GM18498 (cell line): ENCODE measurements around the gene RPL13A.
A peak's percentile ranks its signal among the peaks of the same experiment; 100 is the strongest.
"Not testable (repeated sequence)": the region's sequence is repeated elsewhere in the genome, so short reads cannot be mapped to it uniquely, and the experiment has no call there.

Experiments
- ATAC-seq: cut with Tn5 transposase; IDR thresholded peaks from one replicate; pipeline ENCODE4 v1.9.1; 2021; ENCODE audit warnings: mild to moderate bottlenecking, moderate library complexity; ENCODE audit not compliant: unreplicated experiment

Gene RPL13A

DNA sequence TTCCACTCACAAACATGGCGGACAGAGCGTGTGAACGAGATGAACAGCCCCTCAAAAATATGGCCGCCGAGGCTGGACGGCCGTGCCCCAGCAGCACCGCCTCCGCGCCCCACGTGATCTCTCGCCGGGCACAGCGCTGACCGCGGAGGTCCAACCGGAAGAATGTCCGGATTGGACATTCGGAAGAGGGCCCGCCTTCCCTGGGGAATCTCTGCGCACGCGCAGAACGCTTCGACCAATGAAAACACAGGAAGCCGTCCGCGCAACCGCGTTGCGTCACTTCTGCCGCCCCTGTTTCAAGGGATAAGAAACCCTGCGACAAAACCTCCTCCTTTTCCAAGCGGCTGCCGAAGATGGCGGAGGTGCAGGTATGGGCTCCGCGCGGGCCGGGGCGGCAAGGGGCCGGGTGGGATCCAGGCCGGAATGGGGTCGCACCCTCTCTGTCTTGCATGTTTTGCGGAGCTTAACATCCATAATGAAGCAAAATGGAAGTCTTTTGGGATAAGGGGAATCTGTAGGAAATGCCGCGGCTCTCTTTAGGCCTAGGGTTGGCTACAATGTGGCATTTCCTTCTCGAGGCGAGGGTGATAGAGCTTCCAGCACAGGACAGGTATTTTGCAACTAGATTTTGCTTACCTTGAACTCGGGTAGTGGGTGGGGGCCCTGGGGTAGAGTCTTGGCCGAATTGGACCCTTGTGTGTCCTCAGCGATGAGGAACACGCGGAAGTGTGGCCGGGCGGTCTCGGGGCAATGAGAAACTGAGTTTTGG, at the start of gene RPL13A:
Gene RPL13A, plus strand, starts transcription at position 332 of the 769 bp plus-strand sequence. Its CDS starts 22 bp downstream, at position 354.
- peak; percentile 85 for ATAC-seq

DNA sequence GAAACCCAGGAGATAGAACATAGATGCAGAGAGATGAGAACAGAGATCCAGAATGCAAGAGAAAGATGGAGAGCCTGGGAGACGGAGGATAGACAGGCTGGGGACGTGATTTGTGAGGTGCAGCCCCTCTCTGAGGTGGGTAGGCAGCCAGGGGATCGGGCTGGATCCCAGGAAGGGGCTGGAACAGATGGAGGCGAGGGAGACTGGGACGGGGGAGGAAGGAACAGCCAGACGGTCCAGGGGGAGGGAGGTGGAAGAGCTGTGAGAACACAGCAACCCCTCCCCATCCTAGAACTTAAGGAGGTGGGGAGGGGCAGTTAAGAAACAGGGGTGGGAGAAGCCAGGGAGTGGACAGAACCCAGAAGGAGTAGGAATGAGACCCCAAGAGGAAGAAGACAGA, 49.1 kb upstream of the RPL13A start:
- no peak for ATAC-seq

DNA sequence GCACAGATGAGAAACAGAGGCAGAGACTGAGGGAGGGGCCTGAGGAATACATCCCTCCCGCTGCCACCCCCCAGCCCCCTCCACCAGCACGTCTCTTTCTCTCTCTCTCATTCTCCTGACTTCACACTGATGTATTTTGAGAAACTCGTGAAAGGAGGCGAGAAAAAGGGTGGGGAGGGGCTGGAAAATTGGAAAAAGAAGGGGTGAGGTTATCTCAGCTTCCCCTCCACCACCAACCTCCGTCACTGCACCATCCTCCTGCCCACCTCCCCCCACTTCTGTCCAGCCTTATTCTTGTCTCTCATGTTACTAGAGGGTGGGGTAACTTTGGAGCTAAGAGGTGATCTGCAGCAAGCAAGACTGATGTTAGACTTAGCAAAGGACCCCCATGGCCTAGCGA, 47.6 kb upstream of the RPL13A start:
- no peak for ATAC-seq

DNA sequence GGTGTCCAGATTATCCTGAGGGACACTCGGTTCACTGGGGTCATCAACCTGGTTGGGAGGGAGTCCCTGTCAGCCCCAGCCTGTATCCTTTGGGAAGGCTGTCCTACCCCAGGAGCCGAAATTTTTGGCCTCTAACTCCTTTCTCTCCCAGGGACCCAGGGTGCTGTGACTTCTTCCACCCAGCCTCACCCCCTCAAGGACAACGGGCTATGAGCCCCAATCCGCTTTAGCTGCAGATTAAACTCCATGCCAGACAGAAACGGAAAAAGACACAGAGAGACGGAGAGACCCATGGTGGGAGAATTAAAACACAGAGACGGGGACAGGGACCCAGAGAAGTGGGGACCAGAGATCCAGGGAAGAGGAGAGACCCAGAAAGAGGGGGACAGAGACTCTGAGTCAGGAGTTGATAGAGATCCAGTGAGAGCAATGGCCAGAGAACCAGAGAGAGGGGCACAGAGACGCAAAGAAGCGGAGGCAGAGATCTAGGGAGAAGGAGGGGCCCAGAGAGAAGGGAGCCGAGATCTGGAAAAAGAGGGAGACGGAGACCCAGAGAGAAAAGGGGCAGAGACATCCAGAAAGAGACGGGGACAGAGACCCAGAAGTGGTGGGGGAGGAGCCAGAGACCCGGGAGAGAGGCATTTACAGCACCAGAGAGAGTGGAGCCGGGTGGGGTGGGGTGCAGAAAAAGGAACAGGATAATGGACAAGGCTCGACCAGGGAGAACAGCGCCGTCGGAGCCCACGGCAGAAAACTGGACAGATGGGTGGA, 46.8 kb upstream of the RPL13A start:
- no peak for ATAC-seq

DNA sequence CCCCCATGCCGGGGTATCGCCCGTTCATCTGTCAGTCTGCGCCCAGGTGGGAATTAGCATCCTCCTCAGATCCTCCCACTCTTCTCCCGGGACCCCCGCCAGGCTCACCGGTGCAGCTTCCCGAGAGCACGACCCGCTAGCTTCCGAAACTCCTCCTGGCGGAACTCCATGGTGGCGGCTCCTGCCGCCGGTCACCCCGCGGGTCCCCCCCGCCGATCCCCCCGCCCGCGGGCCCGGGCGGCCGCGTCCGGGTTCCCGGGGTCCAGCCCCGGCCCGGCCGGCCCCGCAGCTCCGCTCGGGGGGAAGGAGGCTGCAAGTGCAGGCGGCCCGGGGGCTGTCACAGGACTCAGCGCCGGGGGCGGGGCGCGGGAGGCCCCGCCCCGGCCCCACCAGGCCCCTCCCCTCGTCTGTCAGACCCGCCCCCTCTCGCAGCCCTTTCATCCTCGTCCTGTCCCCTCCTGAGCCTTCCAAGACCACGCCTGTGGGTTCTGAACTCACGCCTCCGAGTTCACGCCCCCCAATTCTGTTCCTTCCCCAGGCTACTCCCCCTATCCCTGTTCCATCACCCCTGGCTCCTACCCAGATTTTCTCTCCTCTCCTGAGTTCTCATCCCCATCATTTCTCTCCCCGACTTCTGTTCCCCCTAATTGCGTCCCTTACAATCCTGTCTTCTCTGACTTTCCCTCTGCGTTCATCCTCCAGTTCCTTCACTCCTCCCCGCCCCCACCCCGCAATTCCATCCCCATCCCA, 46.0 kb upstream of the RPL13A start, which contains the start of gene SLC17A7:
Gene SLC17A7, minus strand, starts transcription at position 318 of the 750 bp plus-strand sequence. Its CDS starts 148 bp downstream, at position 170.
- ATAC-seq: no peak

DNA sequence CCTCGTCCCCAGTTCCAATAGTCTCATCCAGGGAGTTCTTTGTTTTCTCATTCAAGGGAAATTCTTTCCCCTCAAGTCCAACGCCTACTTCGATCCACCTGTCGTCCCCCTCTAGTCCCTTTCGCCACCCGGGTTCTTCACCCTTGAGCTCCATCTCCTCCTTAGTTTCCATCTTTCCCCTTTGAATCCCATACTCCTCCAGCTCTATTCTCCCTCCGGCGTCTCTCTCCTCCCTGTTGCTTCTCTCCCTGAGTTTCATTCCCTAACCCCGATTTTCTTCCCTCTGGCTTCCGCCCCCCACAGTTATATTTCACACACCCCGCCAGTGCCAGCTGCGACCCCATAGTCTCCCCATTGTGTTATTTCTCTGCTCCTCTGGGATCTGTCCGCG, 45.5 kb upstream of the RPL13A start:
- no peak for ATAC-seq

DNA sequence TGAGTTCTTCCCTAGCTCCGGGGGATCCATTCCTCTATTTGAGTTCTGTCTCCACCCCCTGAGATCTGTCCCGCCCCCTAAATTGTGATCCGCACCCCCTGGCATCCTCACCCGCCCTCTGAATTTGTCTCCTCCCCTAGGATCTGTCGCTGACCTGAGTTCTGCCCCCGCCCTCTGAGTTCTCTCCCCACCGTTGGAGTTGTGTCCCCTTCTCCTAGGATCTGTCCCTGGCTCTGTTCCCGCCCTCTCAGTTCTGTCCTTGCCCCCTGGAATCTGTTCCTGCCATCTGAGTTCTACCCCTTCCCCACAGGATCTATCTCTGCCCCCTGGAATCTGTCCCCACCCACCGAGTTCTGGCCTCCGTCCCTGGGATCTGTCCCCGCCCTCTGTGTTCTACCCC, 45.1 kb upstream of the RPL13A start:
- no peak for ATAC-seq

DNA sequence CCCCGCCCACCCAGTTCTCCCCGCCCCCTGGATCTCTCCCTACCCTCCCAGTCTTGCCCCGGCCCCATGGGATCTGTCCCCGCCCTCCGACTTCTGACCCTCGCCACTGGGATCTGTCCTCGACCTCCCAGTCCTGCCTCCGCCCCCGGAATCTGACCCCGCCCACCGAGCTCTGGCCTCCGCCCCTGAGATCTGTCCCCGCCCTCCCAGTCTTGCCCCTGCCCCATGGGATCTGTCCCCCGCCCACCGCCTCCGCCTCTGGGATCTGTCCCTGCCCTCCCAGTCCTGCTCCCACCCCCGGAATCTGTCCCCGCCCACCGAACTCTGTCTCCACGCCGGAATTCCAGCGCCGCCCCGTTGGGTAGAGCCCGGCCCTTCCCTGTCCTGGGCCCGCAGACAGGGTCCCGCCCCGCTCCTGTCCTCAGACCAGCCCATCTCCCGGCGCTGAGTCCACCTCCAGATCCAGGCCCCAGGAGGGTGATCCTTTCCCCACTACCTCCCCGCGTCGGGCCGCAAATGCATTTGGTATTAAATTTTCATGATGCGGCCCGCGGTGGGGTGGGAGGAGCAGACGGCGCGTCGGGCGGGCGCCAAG, 44.5 kb upstream of the RPL13A start:
- ATAC-seq: peak; percentile 22

DNA sequence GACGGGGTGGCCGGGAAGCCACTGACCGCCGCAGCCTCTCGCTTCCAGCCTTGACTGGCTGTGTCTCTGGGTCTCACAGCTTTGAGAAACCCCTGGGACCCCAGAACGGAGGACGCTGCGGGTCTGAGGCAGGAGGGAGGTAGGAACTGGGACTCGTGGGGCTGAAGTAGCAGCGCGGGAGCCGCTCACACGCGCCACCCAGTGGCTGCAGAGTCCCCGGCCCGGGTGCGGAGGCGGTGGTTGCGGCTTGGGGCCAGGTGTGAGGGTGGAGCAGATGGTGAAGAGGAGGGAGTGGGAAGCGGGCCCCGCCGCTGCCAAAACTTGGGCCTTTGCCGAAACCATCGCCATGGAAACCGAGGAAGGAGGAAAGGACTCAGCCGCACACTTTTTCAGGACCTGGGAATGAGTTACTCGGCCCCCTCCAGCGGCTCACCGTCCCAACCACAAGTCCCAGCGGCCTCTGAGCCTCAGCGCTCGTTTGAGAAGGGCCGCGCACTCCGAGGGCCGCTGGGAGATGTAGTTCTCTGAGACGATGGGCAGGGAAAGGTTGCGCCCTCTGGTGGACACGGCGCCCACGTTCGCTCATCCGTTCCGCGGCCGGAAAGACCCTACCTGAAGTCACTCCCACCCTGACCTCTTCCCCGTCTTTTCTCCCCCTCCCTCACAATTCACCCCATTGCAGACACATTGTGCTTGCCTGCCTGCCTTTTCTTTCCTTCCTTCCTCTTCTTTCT, 43.9 kb upstream of the RPL13A start:
- ATAC-seq: peak; percentile 81

DNA sequence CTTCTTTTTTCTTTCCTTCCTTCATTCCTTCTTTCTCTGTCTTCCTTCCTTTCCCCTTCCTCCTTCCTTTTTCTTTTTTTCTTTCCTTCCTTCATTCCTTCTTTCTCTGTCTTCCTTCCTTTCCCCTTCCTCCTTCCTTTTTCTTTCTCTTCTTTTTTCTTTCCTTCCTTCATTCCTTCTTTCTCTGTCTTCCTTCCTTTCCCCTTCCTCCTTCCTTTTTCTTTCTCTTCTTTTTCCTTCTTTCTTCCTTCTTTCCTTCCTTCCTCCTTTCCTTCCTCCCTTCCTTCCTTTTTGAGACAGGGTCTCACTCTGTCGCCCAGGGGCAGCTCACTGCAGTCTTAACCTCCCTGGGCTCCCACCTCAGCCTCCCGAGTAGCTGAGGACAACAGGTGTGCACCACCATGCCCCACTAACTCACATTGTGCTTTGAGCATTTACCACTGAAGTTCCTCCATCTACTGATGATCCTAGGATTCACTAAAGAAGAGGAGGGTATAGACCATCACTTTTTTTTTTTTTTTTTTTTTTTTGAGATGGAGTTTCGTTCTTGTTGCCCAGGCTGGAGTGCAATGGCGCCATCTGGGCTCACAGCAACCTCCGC, 43.2 kb upstream of the RPL13A start:
- ATAC-seq: not testable (repeated sequence)

DNA sequence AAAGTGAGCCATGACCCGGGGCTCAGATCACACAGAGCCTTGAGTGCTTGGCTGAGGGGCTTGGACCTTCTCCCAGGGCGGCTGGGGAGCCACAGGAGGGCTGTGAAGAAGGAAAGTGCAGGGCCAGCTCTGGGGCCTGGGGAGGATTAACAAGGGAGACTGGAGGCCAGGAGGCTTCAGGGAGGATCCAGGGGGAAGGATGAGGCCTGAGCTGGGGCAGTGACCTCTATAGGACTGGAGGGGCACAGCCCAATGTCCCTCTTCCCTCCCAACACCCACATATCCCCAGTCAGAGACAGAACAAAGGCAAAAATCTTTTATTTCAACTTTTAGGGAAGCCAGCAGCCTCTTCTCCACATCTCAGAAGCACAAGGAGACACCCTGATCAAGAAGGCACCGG, 41.4 kb upstream of the RPL13A start:
- ATAC-seq: no peak

DNA sequence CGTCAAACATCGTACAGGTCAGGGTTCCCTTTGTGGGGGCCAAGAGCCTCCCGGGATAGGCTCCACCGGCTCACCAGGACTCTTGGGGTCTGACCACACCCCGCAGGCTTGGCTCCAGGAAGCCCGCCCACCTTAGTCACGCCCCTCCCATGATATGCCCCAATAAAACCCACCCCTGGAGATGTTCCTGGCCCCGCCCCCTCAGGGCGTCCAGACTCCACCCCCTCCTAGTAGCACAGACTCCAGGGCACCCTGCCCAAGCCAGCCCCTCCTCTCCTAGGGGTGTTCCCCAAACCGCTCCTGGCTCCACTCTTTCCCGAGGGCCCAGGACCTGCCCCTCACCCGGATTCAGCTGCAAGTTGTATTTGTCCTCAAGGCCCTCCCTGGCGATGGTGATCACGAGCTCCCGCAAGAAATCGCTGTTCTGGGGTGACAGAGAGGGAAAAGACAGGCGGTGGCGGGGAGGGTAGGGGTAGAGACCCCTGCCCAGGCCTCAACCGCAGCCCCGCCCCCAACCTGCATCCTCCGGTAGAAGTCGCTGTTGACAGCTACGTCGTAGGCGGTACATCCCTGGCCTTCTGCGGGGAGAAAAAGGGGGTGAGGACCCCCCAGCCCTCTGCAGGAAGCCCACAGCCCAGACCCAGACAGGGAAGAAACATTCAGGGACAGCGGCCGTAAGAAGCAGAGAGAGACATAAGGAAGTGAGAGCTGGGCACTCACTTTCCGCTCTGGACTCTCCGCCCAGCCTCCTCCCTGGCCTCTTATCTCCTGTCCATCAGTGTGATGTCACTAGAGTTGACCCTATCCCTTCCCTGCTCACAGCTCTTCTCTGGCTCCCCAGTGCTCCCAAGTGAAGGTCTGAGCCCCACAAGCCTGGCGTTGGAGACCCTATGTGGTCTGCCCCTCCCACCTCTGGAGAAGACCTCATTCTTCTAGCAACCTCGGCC, 39.6 kb upstream of the RPL13A start:
- no peak for ATAC-seq

DNA sequence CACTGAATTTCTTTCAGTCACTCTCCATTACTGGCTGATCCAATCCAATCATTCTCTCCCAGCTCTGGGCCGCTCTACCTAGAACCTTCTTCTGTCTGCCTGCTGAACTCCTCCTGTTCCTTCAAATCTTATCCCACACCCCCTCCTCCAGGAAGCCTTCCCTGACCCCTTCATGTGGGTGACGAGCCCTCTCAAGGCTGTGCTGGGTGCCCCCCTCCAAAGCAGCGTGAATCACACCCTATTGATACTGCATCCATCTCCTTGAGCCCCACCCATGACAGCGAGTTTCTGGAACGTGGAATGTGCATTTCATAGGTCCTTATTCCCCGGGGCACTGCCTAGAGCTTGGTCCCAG, 39.0 kb upstream of the RPL13A start:
- no peak for ATAC-seq

DNA sequence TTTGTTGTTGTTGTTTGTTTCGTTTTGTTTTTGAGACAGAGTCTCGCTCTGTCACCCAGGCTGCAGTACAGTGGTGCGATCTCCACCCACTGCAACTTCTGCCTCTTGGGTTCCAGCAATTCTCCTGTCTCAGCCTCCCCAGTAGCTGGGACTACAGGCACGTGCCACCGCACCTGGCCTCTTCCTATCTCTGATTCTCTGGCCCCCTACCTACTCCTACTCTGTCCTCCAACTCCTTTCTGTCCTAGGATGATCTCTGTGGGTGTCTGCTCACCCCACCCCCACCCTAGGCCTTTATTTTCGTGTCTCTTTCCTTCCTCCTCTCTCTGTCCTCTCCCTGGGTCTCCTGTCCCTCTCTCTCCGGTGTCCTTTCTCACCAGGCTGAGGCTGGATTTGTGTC, 37.0 kb upstream of the RPL13A start:
- no peak for ATAC-seq

DNA sequence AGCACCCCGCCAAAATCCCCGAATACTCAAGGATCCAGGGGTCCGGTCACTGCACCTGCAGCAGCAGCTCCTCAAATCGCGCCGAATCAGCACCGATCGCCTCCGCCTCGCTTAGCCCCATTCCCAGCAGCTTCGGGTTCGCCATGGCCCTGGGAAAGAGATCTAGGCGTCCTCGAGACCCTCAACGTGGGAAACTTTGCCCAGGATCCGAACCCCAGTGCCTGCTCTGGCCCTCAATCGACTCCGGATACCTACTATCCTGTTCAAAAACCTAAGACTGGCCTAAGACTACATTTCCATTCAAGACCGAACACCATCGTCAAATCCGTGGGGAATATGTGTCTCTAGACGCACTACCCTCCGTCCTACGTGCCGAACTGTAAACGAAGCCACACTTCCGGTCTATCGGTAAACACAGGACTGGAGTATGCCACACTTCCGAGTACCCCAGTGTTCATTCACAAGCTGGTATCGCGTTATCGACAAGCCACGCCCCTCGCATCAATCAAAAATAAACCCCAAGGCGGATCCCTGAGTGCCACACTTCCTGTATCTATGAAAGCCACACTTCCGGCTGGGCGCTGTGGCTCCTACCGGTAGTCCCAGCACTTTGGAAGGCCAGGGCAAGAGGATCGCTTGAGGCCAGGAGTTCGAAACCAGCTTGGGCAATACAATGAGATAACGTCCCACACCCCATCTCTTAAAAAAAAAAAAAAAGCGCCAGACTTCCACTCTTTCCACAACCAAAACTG, 35.8 kb upstream of the RPL13A start, which contains the start of gene PIH1D1:
Gene PIH1D1, minus strand, starts transcription at position 385 of the 752 bp plus-strand sequence. Its CDS starts 240 bp downstream, at position 145.
- ATAC-seq: peak; percentile 64

DNA sequence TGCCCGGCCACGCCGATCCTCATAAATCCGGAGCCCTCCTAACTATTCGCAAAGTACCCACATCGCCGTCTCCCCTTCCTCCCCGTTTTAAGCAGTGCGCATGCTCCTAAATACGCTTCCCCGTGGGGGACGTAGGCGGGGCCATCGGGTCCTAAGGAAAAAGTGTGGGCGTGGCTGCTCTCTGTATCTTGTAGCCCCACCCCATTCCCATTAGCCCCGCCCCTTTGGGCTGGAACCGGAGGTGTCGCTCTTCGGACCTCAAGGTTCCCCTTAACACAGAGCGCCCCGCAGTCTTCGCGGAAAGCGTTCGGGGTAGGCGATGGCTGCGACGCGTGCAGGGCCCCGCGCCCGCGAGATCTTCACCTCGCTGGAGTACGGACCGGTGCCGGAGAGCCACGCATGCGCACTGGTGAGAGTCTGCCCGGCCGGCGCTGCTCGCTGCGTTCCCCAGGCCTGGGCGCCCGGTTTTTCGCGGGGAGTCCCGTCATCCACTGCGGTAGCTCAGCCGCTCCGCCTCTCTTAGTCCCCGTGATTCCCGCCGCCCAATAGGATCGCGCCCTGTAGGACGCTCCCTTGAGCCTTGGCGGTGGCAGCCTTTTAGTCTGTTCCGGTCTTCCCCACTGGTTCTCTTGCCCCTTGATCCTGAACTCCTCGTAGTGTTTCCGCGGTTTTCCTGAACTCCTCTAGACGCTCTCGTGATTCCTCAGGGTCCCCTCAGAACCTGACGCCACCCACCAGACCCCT, 34.2 kb upstream of the RPL13A start, which contains the start of gene ALDH16A1:
Gene ALDH16A1, plus strand, starts transcription at position 213 of the 744 bp plus-strand sequence. Its CDS starts 107 bp downstream, at position 320.
- ATAC-seq: peak; percentile 81

DNA sequence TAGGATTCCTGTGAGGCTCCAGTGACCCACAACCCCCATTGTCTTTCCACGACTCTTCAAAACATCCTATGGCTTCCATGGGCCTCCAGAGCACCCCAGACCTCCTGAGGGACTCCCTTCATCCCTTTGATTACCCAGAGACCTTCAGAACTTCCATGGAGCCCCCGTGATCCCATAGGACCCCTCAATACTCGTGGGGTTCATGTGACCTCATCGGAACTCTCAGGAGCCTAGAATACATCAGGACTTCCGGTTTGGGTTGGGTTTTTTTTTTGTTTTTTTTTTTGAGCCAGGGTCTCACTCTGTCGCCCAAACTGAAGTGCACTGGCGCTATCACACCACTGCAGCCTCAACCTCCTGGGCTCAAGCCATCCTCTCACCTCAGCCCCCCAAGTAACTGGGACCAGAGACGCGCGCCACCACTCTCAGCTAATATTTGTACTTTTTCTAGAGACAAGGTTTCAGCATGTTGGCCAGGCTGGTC, 33.6 kb upstream of the RPL13A start:
- ATAC-seq: peak; percentile 0
